Activated B cell treated with CpG ODN at 0.5 μM for 24 hours (primary cell): ENCODE data around the gene ERC2. TPM values are rescaled to one million over a fixed set of nuclear protein-coding genes. Genes with fewer than 3 reads are reported as not detected.

ENCODE experiments used
- ATAC-seq: fragments of 200-7000 bp; cut with Tn5 transposase; one replicate; pipeline ENCODE4 v1.10.0; 2021; ENCODE audit warnings: low read depth, mild to moderate bottlenecking, moderate library complexity
- CTCF ChIA-PET: fragments of 350-600 bp; sonication (Branson Sonifier 250); formaldehyde crosslinking; loops from one replicate; lab custom pipeline; 2021; ENCODE audit warnings: antibody characterized with exemption; lab: Charles Lee
- POLR2A ChIA-PET: fragments of 350-600 bp; sonication (Branson Sonifier 250); formaldehyde crosslinking; loops from one replicate; lab custom pipeline; 2021; ENCODE audit warnings: antibody characterized with exemption; lab: Charles Lee
- DNase-seq: peaks from one replicate; pipeline ENCODE4 v3.0.0; 2022
- H3K27ac Mint-ChIP-seq: one replicate; pipeline ENCODE4 v1.8.0; 2020; ENCODE audit warnings: mixed read lengths
- H3K27me3 Mint-ChIP-seq: one replicate; pipeline ENCODE4 v1.8.0; 2021; ENCODE audit warnings: mixed read lengths
- H3K36me3 Mint-ChIP-seq: one replicate; pipeline ENCODE4 v1.8.0; 2021; ENCODE audit warnings: low read depth, mixed read lengths
- H3K4me1 Mint-ChIP-seq: one replicate; pipeline ENCODE4 v1.8.0; 2021; ENCODE audit warnings: mixed read lengths
- H3K4me3 Mint-ChIP-seq: one replicate; pipeline ENCODE4 v1.8.0; 2020; ENCODE audit warnings: mild to moderate bottlenecking, mixed read lengths
- H3K9me3 Mint-ChIP-seq: one replicate; pipeline ENCODE4 v1.8.0; 2020; ENCODE audit warnings: mixed read lengths
- CTCF ChIP-seq: fragments of 200-600 bp; IDR thresholded peaks from one replicate; pipeline ENCODE4 v1.8.0; 2022; ENCODE audit warnings: antibody characterized with exemption, mild to moderate bottlenecking
- intact Hi-C: fragments of 100-400 bp; cut with micrococcal nuclease; formaldehyde crosslinking; loops from one replicate; pipeline ENCODE4 v1.15.1; 2024
- total RNA-seq: library from RNA; stranded (reverse); gene quantifications from 2 replicates; pipeline ENCODE4 v1.2.3, GENCODE V29; 2022

ERC2 gene
- total RNA-seq, 1 donor from 2014 or later: not detected

- no peaks in the 10 kb centered on the region for H3K9me3 Mint-ChIP-seq
- no peaks in the 10 kb centered on the region for H3K27me3 Mint-ChIP-seq
- CTCF ChIA-PET: no interaction called here
- POLR2A ChIA-PET: no interaction called here
- H3K27ac Mint-ChIP-seq: no peak overlapping the region
- no peak overlapping the region for H3K4me3 Mint-ChIP-seq
- no peaks in the 10 kb centered on the region for H3K4me1 Mint-ChIP-seq
- intact Hi-C loops: no loop called here
- DNase-seq (no peak), ATAC-seq (no peak)
- H3K36me3 Mint-ChIP-seq: no peaks in the 10 kb centered on the region
- no peak for TF ChIP-seq CTCF
These were observed 555.4 kb downstream of the ERC2 start for GRCh38 chr3:55912880-55913279.

GRCh38 chr3:55911266-55911665 lies 557.0 kb downstream of the ERC2 start:
- Mint-ChIP-seq H3K9me3 (peaks cover 2% of the 10 kb centered on the region), H3K4me3 (no peak overlapping the region), H3K36me3 (no peaks in the 10 kb centered on the region), H3K4me1 (no peaks in the 10 kb centered on the region), H3K27ac (no peak overlapping the region), H3K27me3 (no peaks in the 10 kb centered on the region)
- DNase-seq: no peak
- ChIA-PET CTCF (no interaction called here), POLR2A (no interaction called here)
- no peak for TF ChIP-seq CTCF
- no peak for ATAC-seq
- intact Hi-C loops: no loop called here

- DNase-seq: no peak
- H3K9me3 Mint-ChIP-seq: peaks cover 2% of the 10 kb centered on the region
- ATAC-seq: no peak
- no peak for TF ChIP-seq CTCF
- ChIA-PET POLR2A (no interaction called here), CTCF (no interaction called here)
- intact Hi-C loops: no loop called here
- no peaks in the 10 kb centered on the region for H3K36me3 Mint-ChIP-seq
- no peak overlapping the region for H3K27ac Mint-ChIP-seq
- no peaks in the 10 kb centered on the region for H3K27me3 Mint-ChIP-seq
- no peak overlapping the region for H3K4me3 Mint-ChIP-seq
- H3K4me1 Mint-ChIP-seq: no peaks in the 10 kb centered on the region
These were observed 557.7 kb downstream of the ERC2 start for GRCh38 chr3:55910543-55910942.

- no peaks in the 10 kb centered on the region for H3K4me1 Mint-ChIP-seq
- H3K4me3 Mint-ChIP-seq: no peak overlapping the region
- H3K9me3 Mint-ChIP-seq: peaks cover 2% of the 10 kb centered on the region
- intact Hi-C loops: no loop called here
- ATAC-seq (no peak), DNase-seq (no peak)
- H3K27me3 Mint-ChIP-seq: no peaks in the 10 kb centered on the region
- no peak for TF ChIP-seq CTCF
- no peak overlapping the region for H3K27ac Mint-ChIP-seq
- no peaks in the 10 kb centered on the region for H3K36me3 Mint-ChIP-seq
- CTCF ChIA-PET: no interaction called here
- POLR2A ChIA-PET: no interaction called here
These were observed 558.9 kb downstream of the ERC2 start for GRCh38 chr3:55909373-55909772.

GRCh38 chr3:55907616-55908015 lies 560.7 kb downstream of the ERC2 start:
- TF ChIP-seq CTCF: no peak
- intact Hi-C loops: no loop called here
- Mint-ChIP-seq H3K4me1 (no peaks in the 10 kb centered on the region), H3K27ac (no peak overlapping the region), H3K27me3 (no peaks in the 10 kb centered on the region), H3K36me3 (no peaks in the 10 kb centered on the region), H3K4me3 (no peak overlapping the region), H3K9me3 (peaks cover 2% of the 10 kb centered on the region)
- ChIA-PET CTCF (no interaction called here), POLR2A (no interaction called here)
- DNase-seq (no peak), ATAC-seq (no peak)
